ENCODE data around the gene CC2D1A.
A peak's percentile ranks its signal among the peaks of the same experiment; 100 is the strongest.

- no peak for TF ChIP-seq CTCF (IDR thresholded peaks at IDR 0.05)
- TF ChIP-seq POLR2A (IDR thresholded peaks at IDR 0.05), result peak in 1 of 4 donors; percentile 11
Measured at GRCh38 chr19:13861392-13861713, 44.6 kb upstream of the CC2D1A start.

Measured in upper lobe of left lung (tissue), 4 donors.